Stomach (tissue), 4 donors: ENCODE data around the gene CDHR3.

Experiments used
- CTCF ChIP-seq, 7 experiments: fragments of 450-650 bp in 4 of 7; fragments of 200-600 bp in 3 of 7; sonication (generic) in 3 of 7; IDR thresholded peaks; one replicate each; pipeline ENCODE4 v1.5.1; 2016 to 2019; ENCODE audit warnings: antibody characterized with exemption in 7 of 7, control low read depth in 2 of 7, mild to moderate bottlenecking in 1 of 7
- EP300 ChIP-seq: sonication (generic); formaldehyde crosslinking; IDR thresholded peaks from one replicate; pipeline ENCODE4 v1.6.1; 2017; ENCODE audit warnings: antibody characterized with exemption
- POLR2A ChIP-seq, 4 donors: fragments of 450-650 bp; IDR thresholded peaks; one replicate each; pipeline ENCODE4 v1.6.1; 2016; ENCODE audit warnings: antibody characterized with exemption in 4 of 4, control low read depth in 2 of 4, mild to moderate bottlenecking in 1 of 4, moderate library complexity in 1 of 4
- POLR2AphosphoS5 ChIP-seq, 3 donors: sonication (generic); formaldehyde crosslinking; IDR thresholded peaks; one replicate each; pipeline ENCODE4 v1.6.1; 2016; ENCODE audit warnings: antibody characterized with exemption in 3 of 3

GRCh38 chr7:105917659-105918058 is 45.4 kb upstream of the CDHR3 start:
- TF ChIP-seq CTCF (IDR thresholded peaks at IDR 0.05) (no peak), POLR2AphosphoS5 (IDR thresholded peaks at IDR 0.05) (no peak), POLR2A (IDR thresholded peaks at IDR 0.05) (no peak), EP300 (no peak)
